Measurements from ENCODE around the gene APEH. TPM values are rescaled to one million over a fixed set of nuclear protein-coding genes. Genes with fewer than 3 reads are reported as not detected.

APEH gene
- total and polyA plus RNA-seq, 10 of the 15 experiments (the other 5 are each of a cell fraction or from before 2014, with no cell fraction given) = 74.4 to 214 (median 131) TPM

DNA sequence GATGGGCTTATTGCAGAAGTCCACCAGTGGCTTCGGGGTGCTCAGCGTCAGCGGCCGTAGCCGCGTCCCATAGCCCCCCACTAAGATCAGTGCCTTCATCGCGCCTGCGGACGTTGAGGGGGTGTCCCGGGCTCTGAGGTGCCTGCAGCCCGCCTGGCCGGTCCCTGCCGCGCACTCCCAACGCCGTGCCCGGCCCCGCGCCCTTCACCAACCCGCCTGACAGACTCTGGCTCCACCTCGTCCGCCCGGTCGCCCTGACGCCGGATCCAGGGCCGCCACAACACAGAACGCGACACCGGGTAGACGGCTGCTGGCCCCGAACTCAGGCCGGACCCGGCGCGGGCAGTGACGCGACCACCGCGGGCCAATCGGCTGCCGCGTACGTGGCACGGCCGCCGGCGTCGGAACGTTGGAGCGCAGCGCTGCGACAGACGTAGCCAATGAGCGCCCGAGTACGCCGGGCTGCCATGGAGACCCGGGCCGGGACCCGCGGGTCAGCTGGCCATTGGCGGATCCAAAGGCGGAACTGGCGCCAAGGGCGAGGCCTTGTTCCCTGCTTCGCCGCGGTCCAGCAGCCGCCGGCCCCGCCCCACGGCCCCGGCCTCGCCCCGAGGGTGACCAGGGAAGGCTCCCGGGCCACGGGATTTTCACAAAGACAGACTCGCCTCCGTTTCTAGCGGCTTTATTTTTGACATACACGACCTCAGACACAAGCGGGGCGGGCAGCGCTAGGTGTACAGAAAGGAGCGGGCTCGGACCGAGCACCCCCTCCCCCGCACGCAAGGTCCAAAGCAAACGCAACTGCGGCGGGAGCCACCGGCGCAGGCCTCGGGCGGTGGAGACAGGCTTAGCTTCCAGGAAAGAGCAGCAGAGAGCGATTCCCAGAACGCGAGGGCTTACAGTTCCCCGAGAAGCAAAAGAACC, 49.7 kb downstream of the APEH start, which contains the start of gene GMPPB (continued):
- TF ChIP-seq, protein P1, sequence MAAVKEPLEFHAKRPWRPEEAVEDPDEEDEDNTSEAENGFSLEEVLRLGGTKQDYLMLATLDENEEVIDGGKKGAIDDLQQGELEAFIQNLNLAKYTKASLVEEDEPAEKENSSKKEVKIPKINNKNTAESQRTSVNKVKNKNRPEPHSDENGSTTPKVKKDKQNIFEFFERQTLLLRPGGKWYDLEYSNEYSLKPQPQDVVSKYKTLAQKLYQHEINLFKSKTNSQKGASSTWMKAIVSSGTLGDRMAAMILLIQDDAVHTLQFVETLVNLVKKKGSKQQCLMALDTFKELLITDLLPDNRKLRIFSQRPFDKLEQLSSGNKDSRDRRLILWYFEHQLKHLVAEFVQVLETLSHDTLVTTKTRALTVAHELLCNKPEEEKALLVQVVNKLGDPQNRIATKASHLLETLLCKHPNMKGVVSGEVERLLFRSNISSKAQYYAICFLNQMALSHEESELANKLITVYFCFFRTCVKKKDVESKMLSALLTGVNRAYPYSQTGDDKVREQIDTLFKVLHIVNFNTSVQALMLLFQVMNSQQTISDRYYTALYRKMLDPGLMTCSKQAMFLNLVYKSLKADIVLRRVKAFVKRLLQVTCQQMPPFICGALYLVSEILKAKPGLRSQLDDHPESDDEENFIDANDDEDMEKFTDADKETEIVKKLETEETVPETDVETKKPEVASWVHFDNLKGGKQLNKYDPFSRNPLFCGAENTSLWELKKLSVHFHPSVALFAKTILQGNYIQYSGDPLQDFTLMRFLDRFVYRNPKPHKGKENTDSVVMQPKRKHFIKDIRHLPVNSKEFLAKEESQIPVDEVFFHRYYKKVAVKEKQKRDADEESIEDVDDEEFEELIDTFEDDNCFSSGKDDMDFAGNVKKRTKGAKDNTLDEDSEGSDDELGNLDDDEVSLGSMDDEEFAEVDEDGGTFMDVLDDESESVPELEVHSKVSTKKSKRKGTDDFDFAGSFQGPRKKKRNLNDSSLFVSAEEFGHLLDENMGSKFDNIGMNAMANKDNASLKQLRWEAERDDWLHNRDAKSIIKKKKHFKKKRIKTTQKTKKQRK (IDR thresholded peaks at IDR 0.05; ENCODE audit: low read depth, low read length) = no peak
- TF ChIP-seq NR2C1 (IDR thresholded peaks at IDR 0.05) (peak; percentile 53; the same call in 1 of the 2 replicates), HDGF (IDR thresholded peaks at IDR 0.05) (no peak), CBX5 (IDR thresholded peaks at IDR 0.05; ENCODE audit: low read depth) (no peak), SMC3 (IDR thresholded peaks at IDR 0.05; ENCODE audit: borderline replicate concordance, low read length) (no peak), RUNX3 (IDR thresholded peaks at IDR 0.05; ENCODE audit: low read length) (no peak), STAT3 (IDR thresholded peaks at IDR 0.05; ENCODE audit: low read depth, low read length) (no peak), SUZ12 (IDR thresholded peaks at IDR 0.05; ENCODE audit: unreplicated experiment) (no peak), FOS (IDR thresholded peaks at IDR 0.05; ENCODE audit: borderline replicate concordance, extremely low read depth, insufficient read length) (no peak), RCOR1 (conservative IDR thresholded peaks at IDR 0.05; ENCODE audit: low read depth, low read length) (no peak), CEBPB (IDR thresholded peaks at IDR 0.05; ENCODE audit: borderline replicate concordance in 1 of 2, low read depth in 2 of 2, low read length in 2 of 2) (no peak), CHD1 (IDR thresholded peaks at IDR 0.05; ENCODE audit: low read depth, low read length) (peak; percentile 76; the same call in 1 of the 2 replicates), ESRRA (IDR thresholded peaks at IDR 0.05; ENCODE audit: low read length) (no peak), SPI1 (IDR thresholded peaks at IDR 0.05; ENCODE audit: borderline replicate concordance, insufficient read depth, low read depth, low read length) (peak; percentile 68), RELA (IDR thresholded peaks at IDR 0.05; ENCODE audit: borderline replicate concordance, partially characterized antibody) (no peak), ASH2L (IDR thresholded peaks at IDR 0.05; ENCODE audit: borderline replicate concordance, low read depth) (no peak), FOXM1 (IDR thresholded peaks at IDR 0.05; ENCODE audit: low read depth, low read length) (no peak)
- TF ChIP-seq, protein P2, sequence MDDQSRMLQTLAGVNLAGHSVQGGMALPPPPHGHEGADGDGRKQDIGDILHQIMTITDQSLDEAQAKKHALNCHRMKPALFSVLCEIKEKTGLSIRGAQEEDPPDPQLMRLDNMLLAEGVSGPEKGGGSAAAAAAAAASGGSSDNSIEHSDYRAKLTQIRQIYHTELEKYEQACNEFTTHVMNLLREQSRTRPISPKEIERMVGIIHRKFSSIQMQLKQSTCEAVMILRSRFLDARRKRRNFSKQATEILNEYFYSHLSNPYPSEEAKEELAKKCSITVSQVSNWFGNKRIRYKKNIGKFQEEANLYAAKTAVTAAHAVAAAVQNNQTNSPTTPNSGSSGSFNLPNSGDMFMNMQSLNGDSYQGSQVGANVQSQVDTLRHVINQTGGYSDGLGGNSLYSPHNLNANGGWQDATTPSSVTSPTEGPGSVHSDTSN (IDR thresholded peaks at IDR 0.05; ENCODE audit: insufficient replicate concordance, low read depth, low read length) = no peak
- TF ChIP-seq, protein P3, sequence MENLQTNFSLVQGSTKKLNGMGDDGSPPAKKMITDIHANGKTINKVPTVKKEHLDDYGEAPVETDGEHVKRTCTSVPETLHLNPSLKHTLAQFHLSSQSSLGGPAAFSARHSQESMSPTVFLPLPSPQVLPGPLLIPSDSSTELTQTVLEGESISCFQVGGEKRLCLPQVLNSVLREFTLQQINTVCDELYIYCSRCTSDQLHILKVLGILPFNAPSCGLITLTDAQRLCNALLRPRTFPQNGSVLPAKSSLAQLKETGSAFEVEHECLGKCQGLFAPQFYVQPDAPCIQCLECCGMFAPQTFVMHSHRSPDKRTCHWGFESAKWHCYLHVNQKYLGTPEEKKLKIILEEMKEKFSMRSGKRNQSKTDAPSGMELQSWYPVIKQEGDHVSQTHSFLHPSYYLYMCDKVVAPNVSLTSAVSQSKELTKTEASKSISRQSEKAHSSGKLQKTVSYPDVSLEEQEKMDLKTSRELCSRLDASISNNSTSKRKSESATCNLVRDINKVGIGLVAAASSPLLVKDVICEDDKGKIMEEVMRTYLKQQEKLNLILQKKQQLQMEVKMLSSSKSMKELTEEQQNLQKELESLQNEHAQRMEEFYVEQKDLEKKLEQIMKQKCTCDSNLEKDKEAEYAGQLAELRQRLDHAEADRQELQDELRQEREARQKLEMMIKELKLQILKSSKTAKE (IDR thresholded peaks at IDR 0.05; ENCODE audit: low read depth, poor library complexity, severe bottlenecking) = no peak
- TF ChIP-seq, protein P4, sequence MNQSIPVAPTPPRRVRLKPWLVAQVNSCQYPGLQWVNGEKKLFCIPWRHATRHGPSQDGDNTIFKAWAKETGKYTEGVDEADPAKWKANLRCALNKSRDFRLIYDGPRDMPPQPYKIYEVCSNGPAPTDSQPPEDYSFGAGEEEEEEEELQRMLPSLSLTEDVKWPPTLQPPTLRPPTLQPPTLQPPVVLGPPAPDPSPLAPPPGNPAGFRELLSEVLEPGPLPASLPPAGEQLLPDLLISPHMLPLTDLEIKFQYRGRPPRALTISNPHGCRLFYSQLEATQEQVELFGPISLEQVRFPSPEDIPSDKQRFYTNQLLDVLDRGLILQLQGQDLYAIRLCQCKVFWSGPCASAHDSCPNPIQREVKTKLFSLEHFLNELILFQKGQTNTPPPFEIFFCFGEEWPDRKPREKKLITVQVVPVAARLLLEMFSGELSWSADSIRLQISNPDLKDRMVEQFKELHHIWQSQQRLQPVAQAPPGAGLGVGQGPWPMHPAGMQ (IDR thresholded peaks at IDR 0.05; ENCODE audit: borderline replicate concordance) = no peak

All from GM12878 (cell line).